Erythroblast (primary cell): ENCODE measurements around the gene RAD51B.

ENCODE experiments used
- DNase-seq, 2 experiments: peaks; one replicate each; lab custom pipeline; 2025; lab: John Stamatoyannopoulos, UW
- GATA1 ChIP-seq: IDR thresholded peaks from 2 replicates; pipeline ENCODE4 v1.6.1; 2011; ENCODE audit warnings: low read depth, mild to moderate bottlenecking, control low read depth, low read length, moderate library complexity
- POLR2A ChIP-seq: IDR thresholded peaks from 2 replicates; pipeline ENCODE4 v1.6.1; 2011; ENCODE audit warnings: mild to moderate bottlenecking, low read length

RAD51B gene

GRCh38 chr14:68506645-68507419 is 687.3 kb downstream of the RAD51B start:
- DNase-seq = no peak

DNA sequence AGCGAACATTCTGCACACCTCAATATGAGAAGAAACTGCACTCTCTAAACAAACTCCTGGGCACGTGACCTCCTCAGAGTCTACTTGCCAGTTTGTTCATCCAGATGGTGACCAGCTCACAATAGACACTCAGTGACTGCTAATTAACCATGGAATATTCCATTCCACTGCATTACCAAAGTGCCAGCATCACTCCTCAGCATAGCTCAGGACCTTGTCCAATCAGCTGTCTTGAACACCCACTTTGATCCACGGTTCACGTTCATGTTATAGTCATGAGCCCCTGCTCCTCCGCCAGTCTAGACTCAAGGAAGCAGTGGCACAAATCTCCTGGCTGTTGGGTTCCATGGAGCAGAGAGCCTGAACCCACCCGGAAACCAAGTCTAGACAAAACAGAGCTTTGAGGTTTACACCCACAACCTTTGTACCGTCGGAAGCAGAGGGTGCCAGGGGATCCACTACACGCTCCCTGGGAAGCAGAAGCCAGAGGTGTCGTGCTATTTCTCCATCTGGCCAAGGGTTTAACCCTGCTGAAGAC is 688.0 kb downstream of the RAD51B start:
- TF ChIP-seq POLR2A (no peak), GATA1 (no peak)
- DNase-seq = no peak

More at GRCh38 chr14:68506645-68507419, 687.3 kb downstream of the RAD51B start:
- TF ChIP-seq POLR2A = no peak
- no peak for TF ChIP-seq GATA1

GRCh38 chr14:68508581-68508980 is 689.0 kb downstream of the RAD51B start:
- DNase-seq = no peak
- no peak for TF ChIP-seq GATA1
- TF ChIP-seq POLR2A = no peak

DNA sequence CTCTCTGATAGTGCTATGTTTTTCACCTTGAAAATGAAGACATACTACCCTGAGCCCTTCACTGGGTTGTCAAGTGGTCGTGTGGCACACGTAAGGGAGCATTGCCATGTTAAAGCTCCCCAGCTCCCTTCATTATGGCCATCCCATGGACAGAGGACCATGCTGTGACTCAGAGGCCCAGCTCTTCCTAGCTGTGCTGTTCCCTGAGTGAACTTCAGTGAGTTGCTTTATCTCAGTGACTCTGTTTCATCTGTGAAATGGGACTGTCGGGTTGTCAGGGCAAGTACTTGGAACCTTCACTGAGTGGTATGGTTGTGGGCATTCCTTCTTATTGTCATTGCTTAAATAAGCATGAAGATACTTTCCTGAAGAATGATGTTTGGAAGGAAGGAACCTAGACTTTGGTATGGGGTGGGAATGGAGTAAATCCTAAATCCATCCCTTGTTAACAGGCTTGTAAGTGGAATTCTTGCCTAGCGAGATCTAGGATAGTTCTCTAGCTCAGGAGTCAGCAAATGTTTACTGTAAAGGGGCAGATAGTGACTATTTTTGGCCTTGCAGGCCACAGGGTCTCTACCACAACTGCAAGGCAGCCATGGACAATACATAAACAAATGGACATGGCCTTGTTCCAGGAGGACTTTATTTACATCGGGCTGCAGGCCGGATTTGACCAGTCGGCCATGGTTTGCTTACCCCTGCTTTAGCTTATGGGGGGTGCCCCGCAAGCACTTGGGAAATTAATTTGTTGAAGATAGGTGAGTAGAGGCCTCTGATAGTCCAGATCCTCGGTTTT is 689.8 kb downstream of the RAD51B start:
- DNase-seq = no peak
- no peak for TF ChIP-seq GATA1
- TF ChIP-seq POLR2A = no peak

DNA sequence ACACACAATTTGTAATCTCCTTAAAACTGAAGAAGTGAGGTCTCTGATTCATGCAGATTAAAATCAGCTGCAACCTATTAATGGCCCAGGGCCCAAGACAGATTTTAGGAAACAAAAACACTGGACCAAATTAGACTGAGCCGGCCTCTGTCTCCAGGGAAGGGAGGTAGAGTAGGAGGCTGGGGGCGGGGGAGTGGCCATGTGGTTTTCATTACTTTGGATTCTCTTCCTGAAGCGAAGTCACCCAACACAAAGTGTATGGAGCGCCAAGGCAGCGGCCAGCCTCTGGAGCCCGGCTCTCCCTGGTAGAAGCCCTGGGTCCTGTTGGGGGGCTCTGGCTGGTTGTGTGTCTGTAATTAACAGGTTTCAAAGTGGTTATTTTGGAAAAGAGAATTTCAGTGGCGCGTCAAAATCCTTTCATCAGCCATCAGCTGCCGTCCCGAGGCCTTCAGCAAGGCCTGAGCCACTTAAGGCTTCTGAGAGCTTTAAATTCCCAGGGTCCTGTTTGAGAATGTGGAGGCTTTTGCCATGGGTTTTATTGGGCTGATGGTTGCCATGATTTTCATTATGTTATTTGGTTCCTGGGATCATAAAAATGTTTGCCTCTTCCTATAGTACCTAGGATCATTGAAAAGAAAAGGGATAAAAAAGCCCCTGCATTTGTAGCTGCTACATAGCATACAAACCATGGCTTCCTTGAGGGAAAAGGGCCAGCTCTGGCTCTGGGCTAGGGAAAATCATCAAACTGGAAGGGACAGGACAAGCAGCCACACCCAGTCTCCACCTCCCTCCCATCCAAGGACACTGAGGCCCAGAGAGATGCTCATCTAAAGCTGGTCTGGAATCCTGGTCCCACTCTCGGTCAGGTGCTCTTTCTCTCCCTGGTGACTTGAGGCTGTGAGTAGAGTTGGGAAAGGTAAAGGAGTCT is 690.9 kb downstream of the RAD51B start:
- DNase-seq = no peak
- no peak for TF ChIP-seq POLR2A
- TF ChIP-seq GATA1 = no peak

DNA sequence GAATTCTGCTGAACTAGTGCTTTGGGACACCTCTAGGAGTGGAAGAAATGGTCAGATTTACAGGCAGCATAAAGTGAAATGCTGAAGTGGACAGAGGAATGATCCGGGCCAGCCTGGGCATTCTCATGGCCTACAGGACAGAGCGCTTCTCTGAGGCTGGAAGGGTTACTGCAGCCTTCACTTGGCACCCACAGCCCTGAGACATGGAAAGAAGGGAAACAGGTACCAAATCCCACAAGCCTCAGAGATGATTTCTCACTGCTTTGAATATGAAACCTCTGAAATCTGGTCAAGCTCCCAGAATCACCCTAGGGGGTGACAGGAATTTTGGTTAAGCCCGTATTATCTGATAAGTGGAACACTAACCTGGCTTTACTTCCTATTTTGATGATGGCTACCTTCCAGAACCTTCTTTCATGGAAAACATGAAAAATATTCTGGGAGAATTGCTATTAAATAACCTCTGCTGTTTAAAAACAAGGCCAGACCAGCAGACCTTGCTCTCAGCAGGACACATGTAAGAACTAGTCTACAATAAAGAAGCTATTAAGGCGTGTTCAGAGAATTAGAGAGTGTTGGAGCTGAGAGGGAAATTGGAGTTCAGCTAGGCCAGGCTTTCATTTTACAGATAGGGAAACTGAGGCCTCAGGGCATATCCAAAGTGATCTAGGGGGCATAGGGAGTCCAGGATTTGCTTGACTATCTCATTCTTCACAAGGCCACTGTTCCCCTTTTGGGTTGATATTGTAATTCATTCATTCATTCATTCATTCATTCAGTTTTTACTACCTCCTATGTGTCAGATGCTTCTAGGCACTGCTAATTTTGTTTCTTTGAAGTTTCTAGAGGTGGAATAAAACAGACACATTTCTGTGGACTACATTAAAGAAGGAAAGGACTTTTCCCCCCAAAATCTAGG is 691.8 kb downstream of the RAD51B start:
- no peak for DNase-seq
- no peak for TF ChIP-seq GATA1
- TF ChIP-seq POLR2A = no peak

DNA sequence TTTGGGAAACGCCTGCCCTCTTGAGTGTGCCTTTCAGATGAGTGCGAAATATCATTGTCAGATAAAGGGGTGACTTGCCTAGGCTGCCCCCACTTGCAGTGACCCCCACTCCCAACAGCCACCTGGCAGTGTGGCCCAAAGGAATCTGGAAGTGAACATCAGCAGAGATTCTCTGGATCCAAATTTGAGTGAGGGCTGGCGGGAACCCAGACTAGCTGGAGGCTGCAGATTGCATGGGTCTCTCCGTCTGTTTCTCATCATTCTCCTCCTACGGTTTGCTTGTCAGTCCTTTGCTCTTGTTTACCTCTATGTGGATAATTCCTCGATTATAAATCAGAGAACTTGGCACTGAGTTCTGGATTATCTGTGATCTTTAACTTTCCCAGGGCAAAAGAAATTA is 692.5 kb downstream of the RAD51B start:
- TF ChIP-seq GATA1 (no peak), POLR2A (no peak)
- DNase-seq = no peak

- TF ChIP-seq GATA1 = no peak
- TF ChIP-seq POLR2A = no peak
- DNase-seq = no peak
Measured at GRCh38 chr14:68513137-68513536, 693.6 kb downstream of the RAD51B start.

DNA sequence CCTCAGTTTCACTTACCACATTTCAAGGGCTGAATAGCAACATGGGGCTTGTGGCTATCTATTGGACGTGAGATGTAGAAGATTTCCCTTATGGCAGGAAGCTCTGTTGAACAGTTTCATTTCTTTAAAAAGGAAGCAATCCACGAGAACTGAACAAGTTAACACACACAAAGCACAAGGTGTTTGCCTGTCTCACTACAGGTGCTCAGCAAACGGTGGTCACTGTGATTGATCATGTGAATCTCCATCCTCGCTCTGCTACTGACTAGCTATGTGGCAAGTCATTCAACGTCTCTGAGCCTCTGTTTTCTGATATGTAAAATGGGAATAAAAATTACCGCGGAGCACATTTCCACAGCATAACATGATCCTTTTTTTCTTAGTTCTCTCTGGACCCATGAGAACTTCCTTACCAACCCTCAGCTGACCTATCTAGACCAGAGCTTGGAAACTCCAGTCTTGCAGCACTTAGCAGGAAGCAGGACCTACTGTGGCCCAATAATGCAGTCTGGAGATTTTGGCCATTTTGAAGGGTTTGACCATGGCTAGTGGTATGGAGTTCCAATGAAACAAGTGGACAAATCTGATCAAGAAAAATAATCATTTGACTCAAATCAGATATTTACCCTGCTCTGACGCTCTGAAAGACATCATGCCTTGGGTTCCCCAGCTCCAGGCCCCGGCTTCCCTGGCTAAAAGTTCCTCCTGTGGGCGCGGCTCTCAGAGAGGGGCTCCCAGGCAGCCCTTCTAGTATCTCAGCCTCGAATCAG is 694.4 kb downstream of the RAD51B start:
- no peak for TF ChIP-seq GATA1
- DNase-seq = no peak

DNA sequence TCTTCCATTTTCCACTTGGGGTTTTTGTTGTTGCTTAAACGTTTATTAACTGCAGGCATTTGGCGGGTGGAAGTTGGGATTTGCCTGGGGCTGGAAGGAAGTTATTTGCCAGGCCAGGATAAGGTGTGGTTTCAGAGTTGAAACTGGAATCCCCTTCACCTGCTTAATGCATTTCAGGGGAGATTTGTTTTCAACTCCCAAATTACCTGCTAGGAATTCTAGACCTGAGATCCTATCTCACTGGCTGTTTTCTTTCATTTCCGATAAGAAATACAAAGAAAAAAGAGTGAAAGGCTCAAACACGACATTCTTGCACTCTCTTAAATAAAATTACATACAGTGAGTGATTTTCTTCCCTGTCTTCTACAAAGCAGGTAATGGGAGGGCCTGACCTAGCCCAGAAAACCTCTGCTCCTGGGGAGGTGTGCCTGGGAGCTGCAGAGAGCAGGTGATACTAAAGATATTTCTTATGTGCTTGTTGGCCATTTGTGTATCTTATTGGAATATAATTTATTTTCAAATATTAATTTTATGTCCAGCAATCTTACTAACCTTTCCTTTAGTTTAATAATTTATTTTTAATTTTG is 695.1 kb downstream of the RAD51B start:
- TF ChIP-seq POLR2A (no peak), GATA1 (no peak)
- no peak for DNase-seq

- DNase-seq = no peak
- TF ChIP-seq GATA1 (no peak), POLR2A (no peak)
Measured at GRCh38 chr14:68516342-68516741, 696.8 kb downstream of the RAD51B start.
